Measurements from ENCODE around the gene ASTN2. TPM values are rescaled to one million over a fixed set of nuclear protein-coding genes. Genes with fewer than 3 reads are reported as not detected.

The ASTN2 gene
- total and polyA plus RNA-seq, 10 donors, result 0.87 to 6.1 (median 3.7) TPM

DNA sequence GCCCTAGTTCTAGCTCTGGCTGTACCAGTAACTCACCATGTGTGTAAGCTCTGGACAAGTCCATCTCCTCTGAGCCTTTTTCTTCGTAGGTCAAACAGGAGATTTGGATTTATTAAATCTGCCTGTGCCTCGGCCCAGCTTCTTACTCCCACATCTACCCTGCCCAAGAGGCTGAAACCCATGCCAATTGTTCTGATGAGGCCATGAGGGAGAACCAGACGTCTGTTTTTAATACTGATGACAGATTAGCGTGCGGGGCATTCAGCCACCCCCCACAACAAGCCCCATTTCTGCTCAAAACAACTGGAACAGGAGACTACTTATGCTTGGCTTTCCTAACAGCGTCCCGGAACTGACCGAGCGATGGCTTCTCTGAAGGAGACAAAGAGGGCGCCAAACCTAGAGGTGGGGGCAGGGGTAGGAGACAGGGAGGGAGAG lies 808.9 kb downstream of the ASTN2 start:
- Histone ChIP-seq H3K4me1 (no peaks in the 10 kb centered on the region), H3K27me3 (replicated peaks in 1 of 7) (no peaks in the 10 kb centered on the region), H3K36me3 (peaks cover 0 to 3% (median 0%) of the 10 kb centered on the region in 6 donors), H3K4me3 (no peak overlapping the region), H3K27ac (no peak overlapping the region), H3K9me3 (peaks cover 0 to 11% (median 0%) of the 10 kb centered on the region in 8 donors)
- intact Hi-C loops (cut with DNase I; ENCODE audit: low total_unique reads), result no loop called here
- no peak for TF ChIP-seq POLR2A (IDR thresholded peaks at IDR 0.05)
- TF ChIP-seq POLR2AphosphoS5 (IDR thresholded peaks at IDR 0.05), result no peak
- TF ChIP-seq, protein P1, sequence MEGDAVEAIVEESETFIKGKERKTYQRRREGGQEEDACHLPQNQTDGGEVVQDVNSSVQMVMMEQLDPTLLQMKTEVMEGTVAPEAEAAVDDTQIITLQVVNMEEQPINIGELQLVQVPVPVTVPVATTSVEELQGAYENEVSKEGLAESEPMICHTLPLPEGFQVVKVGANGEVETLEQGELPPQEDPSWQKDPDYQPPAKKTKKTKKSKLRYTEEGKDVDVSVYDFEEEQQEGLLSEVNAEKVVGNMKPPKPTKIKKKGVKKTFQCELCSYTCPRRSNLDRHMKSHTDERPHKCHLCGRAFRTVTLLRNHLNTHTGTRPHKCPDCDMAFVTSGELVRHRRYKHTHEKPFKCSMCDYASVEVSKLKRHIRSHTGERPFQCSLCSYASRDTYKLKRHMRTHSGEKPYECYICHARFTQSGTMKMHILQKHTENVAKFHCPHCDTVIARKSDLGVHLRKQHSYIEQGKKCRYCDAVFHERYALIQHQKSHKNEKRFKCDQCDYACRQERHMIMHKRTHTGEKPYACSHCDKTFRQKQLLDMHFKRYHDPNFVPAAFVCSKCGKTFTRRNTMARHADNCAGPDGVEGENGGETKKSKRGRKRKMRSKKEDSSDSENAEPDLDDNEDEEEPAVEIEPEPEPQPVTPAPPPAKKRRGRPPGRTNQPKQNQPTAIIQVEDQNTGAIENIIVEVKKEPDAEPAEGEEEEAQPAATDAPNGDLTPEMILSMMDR (IDR thresholded peaks at IDR 0.05 in 8 of 11, conservative IDR thresholded peaks at IDR 0.05 in 3 of 11), result no peak
- WGBS, 5 donors, result 81 to 93% (median 87%) methylated on average over 10 of the region's 10 CpGs
- no peak for DNase-seq

GRCh38 chr9:116605060-116605459 lies 809.8 kb downstream of the ASTN2 start:
- DNase-seq, result no peak
- TF ChIP-seq, protein P1 (IDR thresholded peaks at IDR 0.05 in 8 of 11, conservative IDR thresholded peaks at IDR 0.05 in 3 of 11), result no peak
- TF ChIP-seq POLR2AphosphoS5 (IDR thresholded peaks at IDR 0.05) (no peak), POLR2A (IDR thresholded peaks at IDR 0.05) (no peak)
- intact Hi-C loops (cut with DNase I; ENCODE audit: low total_unique reads), result no loop called here

GRCh38 chr9:116604251-116604650 lies 810.6 kb downstream of the ASTN2 start:
- TF ChIP-seq, protein P1 (IDR thresholded peaks at IDR 0.05 in 8 of 11, conservative IDR thresholded peaks at IDR 0.05 in 3 of 11), result no peak
- no peak for TF ChIP-seq POLR2AphosphoS5 (IDR thresholded peaks at IDR 0.05)
- no peak for TF ChIP-seq POLR2A (IDR thresholded peaks at IDR 0.05)
- no peaks in the 10 kb centered on the region for H3K4me1 ChIP-seq
- H3K27me3 ChIP-seq (replicated peaks in 1 of 7), result no peaks in the 10 kb centered on the region
- H3K4me3 ChIP-seq, result no peak overlapping the region
- peaks cover 0 to 3% (median 0%) of the 10 kb centered on the region in 6 donors for H3K36me3 ChIP-seq
- no peak for DNase-seq
- intact Hi-C loops (cut with DNase I; ENCODE audit: low total_unique reads), result no loop called here
- 92 to 100% (median 96%) methylated on average over 2 of the region's 2 CpGs for WGBS, 5 donors
- H3K9me3 ChIP-seq, result no peaks in the 10 kb centered on the region
- no peak overlapping the region for H3K27ac ChIP-seq

More at GRCh38 chr9:116605060-116605459, 809.8 kb downstream of the ASTN2 start:
- Histone ChIP-seq H3K4me3 (no peak overlapping the region), H3K27ac (no peak overlapping the region), H3K27me3 (replicated peaks in 1 of 7) (no peaks in the 10 kb centered on the region), H3K36me3 (peaks cover 0 to 3% (median 0%) of the 10 kb centered on the region in 6 donors), H3K9me3 (peaks cover 0 to 6% (median 0%) of the 10 kb centered on the region in 8 donors), H3K4me1 (no peaks in the 10 kb centered on the region)
- 86 to 93% (median 91%) methylated on average over 3 of the region's 3 CpGs for WGBS, 5 donors

DNA sequence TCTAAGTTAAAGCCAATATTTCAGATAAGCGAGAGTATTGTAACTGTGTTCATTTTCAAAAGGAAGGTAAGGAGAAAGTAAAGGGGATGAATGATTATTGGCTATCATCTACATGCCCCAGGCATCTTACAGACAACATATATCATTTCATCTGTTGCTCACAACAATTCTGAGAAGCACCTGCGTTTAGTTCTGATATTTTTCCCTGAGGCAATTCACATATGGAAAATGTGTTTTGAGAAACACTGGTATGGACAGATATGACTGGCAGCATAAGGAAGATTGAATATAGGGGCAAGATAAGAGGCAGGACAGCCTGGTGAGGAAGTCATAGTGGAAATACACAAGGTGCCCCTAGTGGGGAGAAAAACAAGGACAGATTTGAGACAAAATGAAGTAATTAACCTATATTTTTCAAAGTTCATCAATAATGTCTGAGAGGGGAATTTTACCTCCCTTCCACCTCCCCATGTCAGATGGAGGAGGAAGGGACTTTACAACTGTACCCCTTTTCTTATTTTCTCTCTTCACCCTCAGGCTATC lies 815.4 kb downstream of the ASTN2 start:
- no peak for DNase-seq
- Histone ChIP-seq H3K27ac (no peak overlapping the region), H3K9me3 (no peaks in the 10 kb centered on the region), H3K4me1 (no peaks in the 10 kb centered on the region), H3K27me3 (replicated peaks in 1 of 7) (no peaks in the 10 kb centered on the region), H3K36me3 (peaks cover 0 to 3% (median 0%) of the 10 kb centered on the region in 6 donors), H3K4me3 (no peak overlapping the region)
- WGBS, 5 donors, result 82 to 98% (median 93%) methylated on average over 2 of the region's 2 CpGs
- TF ChIP-seq POLR2AphosphoS5 (IDR thresholded peaks at IDR 0.05) (no peak), POLR2A (IDR thresholded peaks at IDR 0.05) (no peak)
- TF ChIP-seq, protein P1 (IDR thresholded peaks at IDR 0.05 in 8 of 11, conservative IDR thresholded peaks at IDR 0.05 in 3 of 11), result no peak
- intact Hi-C loops (cut with DNase I; ENCODE audit: low total_unique reads), result no loop called here

Measured in spleen (tissue), 11 donors.